Adipocyte (in vitro differentiated cells): ENCODE data around the gene U2SURP.
"Not testable (repeated sequence)": the region's sequence is repeated elsewhere in the genome, so short reads cannot be mapped to it uniquely, and the experiment has no call there.

Source experiments
- DNase-seq: peaks from one replicate; pipeline ENCODE4 v3.0.0-alpha.2; 2015; ENCODE audit warnings: low read depth
- H3K27me3 ChIP-seq: replicated peaks from 2 replicates; pipeline ENCODE4 v1.7.0; 2013; ENCODE audit warnings: mild to moderate bottlenecking, low read length, moderate library complexity; ENCODE audit not compliant: control insufficient read depth, insufficient read depth
- H3K36me3 ChIP-seq: 2 replicates; pipeline ENCODE4 v1.7.0; 2013; ENCODE audit warnings: low read length, mild to moderate bottlenecking, moderate library complexity; ENCODE audit not compliant: control insufficient read depth, insufficient read depth, severe bottlenecking
- H3K4me1 ChIP-seq: 2 replicates; pipeline ENCODE4 v1.7.0; 2013; ENCODE audit warnings: mild to moderate bottlenecking, low read length, moderate library complexity; ENCODE audit not compliant: control insufficient read depth, insufficient read depth
- H3K4me3 ChIP-seq: 2 replicates; pipeline ENCODE4 v1.7.0; 2013; ENCODE audit warnings: mild to moderate bottlenecking, low read length, moderate library complexity
- H3K9ac ChIP-seq: 2 replicates; pipeline ENCODE4 v1.7.0; 2013; ENCODE audit warnings: mild to moderate bottlenecking, low read length, moderate library complexity
- H3K9me3 ChIP-seq: 2 replicates; pipeline ENCODE4 v1.7.0; 2013; ENCODE audit warnings: mild to moderate bottlenecking, low read length, moderate library complexity; ENCODE audit not compliant: control insufficient read depth

U2SURP gene

GRCh38 chr3:142981108-142981507 lies 20.3 kb upstream of the U2SURP start:
- Histone ChIP-seq H3K27me3 (no peaks in the 10 kb centered on the region), H3K9ac (no peak overlapping the region), H3K36me3 (no peaks in the 10 kb centered on the region), H3K4me3 (no peak overlapping the region), H3K9me3 (no peaks in the 10 kb centered on the region), H3K4me1 (peaks cover 10% of the 10 kb centered on the region)
- DNase-seq, result no peak

GRCh38 chr3:142982038-142982773 lies 19.2 kb upstream of the U2SURP start:
- no peak for DNase-seq
- Histone ChIP-seq H3K9ac (no peak overlapping the region), H3K4me1 (peaks cover 1% of the 10 kb centered on the region), H3K9me3 (no peaks in the 10 kb centered on the region), H3K27me3 (no peaks in the 10 kb centered on the region), H3K36me3 (no peaks in the 10 kb centered on the region), H3K4me3 (no peak overlapping the region)

- Histone ChIP-seq H3K36me3 (no peaks in the 10 kb centered on the region), H3K27me3 (no peaks in the 10 kb centered on the region), H3K4me1 (peaks cover 10% of the 10 kb centered on the region), H3K4me3 (no peak overlapping the region), H3K9me3 (no peaks in the 10 kb centered on the region), H3K9ac (no peak overlapping the region)
- no peak for DNase-seq
Observed at GRCh38 chr3:142983318-142983717, 18.1 kb upstream of the U2SURP start.

GRCh38 chr3:142984255-142984654 lies 17.1 kb upstream of the U2SURP start:
- Histone ChIP-seq H3K36me3 (no peaks in the 10 kb centered on the region), H3K4me1 (peaks cover 10% of the 10 kb centered on the region), H3K9ac (no peak overlapping the region), H3K9me3 (no peaks in the 10 kb centered on the region), H3K27me3 (no peaks in the 10 kb centered on the region), H3K4me3 (no peak overlapping the region)
- no peak for DNase-seq

- Histone ChIP-seq H3K36me3 (no peaks in the 10 kb centered on the region), H3K9me3 (no peaks in the 10 kb centered on the region), H3K4me1 (peaks cover 10% of the 10 kb centered on the region), H3K27me3 (no peaks in the 10 kb centered on the region), H3K9ac (no peak overlapping the region), H3K4me3 (no peak overlapping the region)
- peak; percentile 84 for DNase-seq
Observed at GRCh38 chr3:142987080-142987700, 14.2 kb upstream of the U2SURP start.

- no peak for DNase-seq
- H3K27me3 ChIP-seq, result no peaks in the 10 kb centered on the region
- peak overlapping the region; percentile 22 for H3K4me3 ChIP-seq
- H3K36me3 ChIP-seq, result no peaks in the 10 kb centered on the region
- H3K9ac ChIP-seq, result no peak overlapping the region
- H3K4me1 ChIP-seq, result peaks cover 10% of the 10 kb centered on the region
- H3K9me3 ChIP-seq, result no peaks in the 10 kb centered on the region
Observed at GRCh38 chr3:142987707-142988106, 13.7 kb upstream of the U2SURP start.

- not testable (repeated sequence) for H3K9me3 ChIP-seq, H3K4me3 ChIP-seq, H3K36me3 ChIP-seq, H3K27me3 ChIP-seq, H3K9ac ChIP-seq, DNase-seq
- H3K4me1 ChIP-seq, result peaks cover 10% of the 10 kb centered on the region
Observed at GRCh38 chr3:142988221-142988620, 13.1 kb upstream of the U2SURP start.

GRCh38 chr3:142988826-142989225 lies 12.5 kb upstream of the U2SURP start:
- not testable (repeated sequence) for H3K27me3 ChIP-seq, DNase-seq, H3K9ac ChIP-seq, H3K9me3 ChIP-seq, H3K4me3 ChIP-seq, H3K36me3 ChIP-seq
- H3K4me1 ChIP-seq, result peaks cover 14% of the 10 kb centered on the region

GRCh38 chr3:142990721-142991120 lies 10.6 kb upstream of the U2SURP start:
- no peak for DNase-seq
- no peak overlapping the region for H3K9ac ChIP-seq
- no peaks in the 10 kb centered on the region for H3K36me3 ChIP-seq
- H3K27me3 ChIP-seq, result no peaks in the 10 kb centered on the region
- H3K4me3 ChIP-seq, result no peak overlapping the region
- no peaks in the 10 kb centered on the region for H3K9me3 ChIP-seq
- H3K4me1 ChIP-seq, result peaks cover 18% of the 10 kb centered on the region

- DNase-seq, result no peak
- H3K27me3 ChIP-seq, result no peaks in the 10 kb centered on the region
- H3K4me1 ChIP-seq, result peaks cover 18% of the 10 kb centered on the region
- no peak overlapping the region for H3K4me3 ChIP-seq
- no peaks in the 10 kb centered on the region for H3K36me3 ChIP-seq
- no peaks in the 10 kb centered on the region for H3K9me3 ChIP-seq
- no peak overlapping the region for H3K9ac ChIP-seq
Observed at GRCh38 chr3:142992323-142992722, 9.0 kb upstream of the U2SURP start.

- peak; percentile 95 for DNase-seq
Observed at GRCh38 chr3:142993958-142994442, 7.4 kb upstream of the U2SURP start.

More at GRCh38 chr3:142993958-142994442, 7.4 kb upstream of the U2SURP start:
- no peak overlapping the region for H3K9ac ChIP-seq
- peaks cover 25% of the 10 kb centered on the region for H3K4me1 ChIP-seq
- H3K4me3 ChIP-seq, result no peak overlapping the region
- no peaks in the 10 kb centered on the region for H3K36me3 ChIP-seq
- no peaks in the 10 kb centered on the region for H3K9me3 ChIP-seq
- no peaks in the 10 kb centered on the region for H3K27me3 ChIP-seq
